Hepatocyte (in vitro differentiated cells): Measurements from ENCODE around the gene ATG16L2.

Experiments
- CTCF ChIP-seq: fragments of 200-600 bp; sonication (generic); IDR thresholded peaks from 2 replicates; pipeline ENCODE4 v1.5.1; 2016; ENCODE audit warnings: antibody characterized with exemption, mild to moderate bottlenecking; ENCODE audit not compliant: poor library complexity
- EZH2 ChIP-seq: fragments of 200-600 bp; sonication (generic); IDR thresholded peaks from 2 replicates; pipeline ENCODE4 v1.6.1; 2016; ENCODE audit warnings: antibody characterized with exemption, mild to moderate bottlenecking, borderline replicate concordance

GRCh38 chr11:72799441-72799840 is 14.8 kb upstream of the ATG16L2 start:
- TF ChIP-seq EZH2 = no peak
- no peak for TF ChIP-seq CTCF
